Left lobe of liver (tissue), 2 donors: ENCODE measurements around the gene SLC25A33. TPM values are rescaled to one million over a fixed set of nuclear protein-coding genes. Genes with fewer than 3 reads are reported as not detected.

ENCODE experiments used
- ATAC-seq: fragments of 200-7000 bp; cut with Tn5 transposase; one replicate; pipeline ENCODE4 v1.9.1; 2020; ENCODE audit warnings: mild to moderate bottlenecking, moderate library complexity
- DNase-seq: peaks from one replicate; pipeline ENCODE4 v3.0.0-alpha.2; 2020; ENCODE audit warnings: low spot score
- total RNA-seq: library from RNA; stranded (reverse); gene quantifications from one replicate; pipeline ENCODE4 v1.2.1, GENCODE V29; 2021
- donor health status: DM: no; HTN: no; CAD: no; lungs with moderate emphysema.
- donor health status: DM: no; HTN: yes; CAD: no.

The SLC25A33 gene
- total RNA-seq, 1 donor from 2014 or later = 3.5 TPM

- no peak for ATAC-seq
- no peak for DNase-seq
Observed at GRCh38 chr1:9586147-9586766, 47.0 kb downstream of the SLC25A33 start.

DNA sequence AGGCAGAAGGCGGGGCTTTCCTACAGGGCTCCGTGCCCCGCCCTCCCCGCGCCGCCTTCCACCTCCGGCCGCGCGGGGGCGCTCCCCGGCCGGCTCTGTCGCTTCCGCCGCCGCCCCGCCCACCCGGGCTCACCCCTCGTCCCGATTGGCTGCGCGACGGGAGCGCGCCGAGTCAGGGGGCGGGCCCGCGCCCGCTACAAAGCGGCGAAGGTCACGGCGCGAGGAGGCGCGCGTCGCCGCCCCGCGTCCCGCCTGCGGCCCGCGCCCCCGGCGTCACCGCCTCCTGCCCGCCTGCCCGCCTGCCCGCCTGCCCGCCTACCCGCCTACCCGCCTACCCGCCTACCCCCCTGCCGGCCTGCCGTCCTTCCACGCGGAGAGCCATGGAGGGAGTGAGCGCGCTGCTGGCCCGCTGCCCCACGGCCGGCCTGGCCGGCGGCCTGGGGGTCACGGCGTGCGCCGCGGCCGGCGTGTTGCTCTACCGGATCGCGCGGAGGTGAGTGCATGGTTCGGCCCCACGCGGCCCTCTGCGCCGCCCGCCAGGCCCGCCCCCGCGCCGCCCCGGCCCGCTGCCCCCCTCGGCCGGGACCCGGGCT is 49.4 kb downstream of the SLC25A33 start, which contains the start of gene TMEM201:
Gene TMEM201, plus strand, starts transcription at position 361 of the 593 bp plus-strand sequence. Its CDS starts 20 bp downstream, at position 381.
- ATAC-seq (peak; percentile 93), DNase-seq (peak; percentile 96)

GRCh38 chr1:9589144-9589718 is 50.0 kb downstream of the SLC25A33 start:
- DNase-seq (no peak), ATAC-seq (no peak)

DNA sequence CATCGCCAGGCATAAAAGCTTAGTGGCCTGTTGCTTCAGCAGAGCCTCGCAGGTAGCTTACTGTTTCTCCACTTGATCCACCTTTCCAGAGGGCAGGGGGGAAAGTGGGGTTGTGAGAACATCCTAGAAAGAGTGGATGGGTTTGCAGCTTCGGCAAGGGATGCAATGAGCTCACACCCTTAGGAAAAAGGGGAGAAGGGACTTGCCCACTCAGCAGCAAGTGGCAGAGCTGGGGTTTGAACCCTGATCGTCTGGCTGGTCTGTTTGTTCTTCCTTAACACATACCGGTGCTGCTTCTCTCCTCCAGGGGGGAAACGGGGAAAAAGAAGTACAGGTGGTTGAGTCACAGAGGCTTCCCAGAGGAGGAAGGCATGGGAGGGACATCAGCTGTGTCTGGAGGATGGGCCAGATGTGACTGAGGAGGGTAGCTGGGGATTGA is 50.5 kb downstream of the SLC25A33 start:
- DNase-seq (no peak), ATAC-seq (no peak)

GRCh38 chr1:9590201-9590600 is 50.9 kb downstream of the SLC25A33 start:
- ATAC-seq = no peak
- no peak for DNase-seq

GRCh38 chr1:9590945-9591668 is 51.8 kb downstream of the SLC25A33 start:
- DNase-seq (no peak), ATAC-seq (no peak)

GRCh38 chr1:9591669-9592509 is 52.6 kb downstream of the SLC25A33 start:
- no peak for DNase-seq
- ATAC-seq = no peak

GRCh38 chr1:9592510-9593075 is 53.3 kb downstream of the SLC25A33 start:
- ATAC-seq (no peak), DNase-seq (no peak)

GRCh38 chr1:9593147-9593491 is 53.9 kb downstream of the SLC25A33 start:
- DNase-seq = no peak
- no peak for ATAC-seq

- no peak for DNase-seq
- ATAC-seq = no peak
Observed at GRCh38 chr1:9593492-9594465, 54.5 kb downstream of the SLC25A33 start.

GRCh38 chr1:9594471-9595155 is 55.3 kb downstream of the SLC25A33 start:
- DNase-seq = no peak
- ATAC-seq = no peak

- no peak for DNase-seq
Observed at GRCh38 chr1:9595156-9595967, 56.1 kb downstream of the SLC25A33 start.

DNA sequence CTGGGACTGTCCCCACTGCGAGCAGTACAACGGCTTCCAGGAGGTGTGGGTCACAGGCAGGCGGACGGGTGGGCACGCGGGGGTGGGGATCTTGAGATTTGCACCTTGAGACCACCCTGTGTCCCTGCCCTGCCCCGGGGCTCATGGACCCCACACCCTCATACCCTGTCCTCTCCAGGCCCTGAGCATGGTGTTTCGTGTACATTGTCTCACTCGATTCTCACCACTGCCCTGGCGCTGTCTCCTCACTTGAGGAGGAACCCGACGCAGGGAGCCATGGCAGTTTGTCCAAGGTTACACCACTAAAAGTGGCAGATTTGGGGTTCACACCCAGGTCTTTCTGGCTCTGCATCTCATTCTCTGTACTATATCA is 56.7 kb downstream of the SLC25A33 start:
- DNase-seq (no peak), ATAC-seq (no peak)

More at GRCh38 chr1:9595156-9595967, 56.1 kb downstream of the SLC25A33 start:
- no peak for ATAC-seq

GRCh38 chr1:9596415-9597123 is 57.3 kb downstream of the SLC25A33 start:
- ATAC-seq = peak; percentile 79
- no peak for DNase-seq

DNA sequence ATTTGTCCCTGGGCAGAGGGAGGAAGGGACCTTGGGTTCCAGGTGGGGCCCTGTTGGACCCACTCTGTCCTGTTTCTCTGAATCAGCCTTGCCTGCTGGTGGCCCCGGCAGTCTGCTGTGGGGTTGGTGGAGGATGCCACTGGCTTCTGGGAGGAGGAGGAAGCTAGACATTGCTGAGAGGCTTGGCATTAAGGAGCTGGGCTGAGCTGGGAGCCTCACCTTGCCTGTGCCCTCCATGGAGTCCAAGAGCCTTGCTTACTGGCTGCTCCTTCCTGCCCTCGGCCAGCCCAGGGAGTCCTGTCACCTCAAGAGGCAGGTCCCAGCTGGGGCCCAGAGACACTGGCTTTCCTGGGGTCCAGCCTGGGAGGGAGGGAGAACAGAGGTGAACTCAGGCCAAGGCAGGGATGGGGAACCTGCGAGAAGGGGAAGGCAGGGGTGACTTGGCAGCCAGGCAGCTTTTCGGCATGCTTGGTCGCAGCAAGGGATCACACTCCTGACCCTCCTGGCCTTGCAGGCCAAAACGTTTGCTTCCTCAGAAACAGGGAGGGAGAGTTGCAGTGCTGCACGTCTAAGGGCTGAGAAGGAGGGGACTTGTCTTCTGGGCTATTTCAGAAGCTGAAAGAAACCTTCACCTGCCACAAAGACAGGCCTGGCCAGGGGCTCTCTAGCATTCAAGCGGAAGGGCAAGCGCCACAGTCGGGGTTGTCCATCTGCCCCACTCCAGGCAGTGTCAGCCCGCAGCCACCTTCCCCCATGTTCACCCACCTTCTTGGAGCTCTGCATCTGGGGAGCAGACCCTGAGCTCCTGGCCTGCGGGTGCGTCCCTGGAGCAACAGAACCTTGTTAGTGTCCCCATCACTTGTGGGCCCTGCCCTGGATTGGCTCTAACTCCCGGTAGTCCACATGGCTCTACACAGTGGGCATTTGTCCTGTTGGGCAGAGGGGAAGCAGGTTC is 58.4 kb downstream of the SLC25A33 start:
- DNase-seq = no peak
- ATAC-seq = no peak

GRCh38 chr1:9598316-9598700 is 59.0 kb downstream of the SLC25A33 start:
- DNase-seq (no peak), ATAC-seq (no peak)
